Measurements from ENCODE around the gene ZNF775. TPM values are rescaled to one million over a fixed set of nuclear protein-coding genes. Genes with fewer than 3 reads are reported as not detected.

The ZNF775 gene
- total and polyA plus RNA-seq, 12 donors: 1.9 to 4.7 (median 2.9) TPM

DNA sequence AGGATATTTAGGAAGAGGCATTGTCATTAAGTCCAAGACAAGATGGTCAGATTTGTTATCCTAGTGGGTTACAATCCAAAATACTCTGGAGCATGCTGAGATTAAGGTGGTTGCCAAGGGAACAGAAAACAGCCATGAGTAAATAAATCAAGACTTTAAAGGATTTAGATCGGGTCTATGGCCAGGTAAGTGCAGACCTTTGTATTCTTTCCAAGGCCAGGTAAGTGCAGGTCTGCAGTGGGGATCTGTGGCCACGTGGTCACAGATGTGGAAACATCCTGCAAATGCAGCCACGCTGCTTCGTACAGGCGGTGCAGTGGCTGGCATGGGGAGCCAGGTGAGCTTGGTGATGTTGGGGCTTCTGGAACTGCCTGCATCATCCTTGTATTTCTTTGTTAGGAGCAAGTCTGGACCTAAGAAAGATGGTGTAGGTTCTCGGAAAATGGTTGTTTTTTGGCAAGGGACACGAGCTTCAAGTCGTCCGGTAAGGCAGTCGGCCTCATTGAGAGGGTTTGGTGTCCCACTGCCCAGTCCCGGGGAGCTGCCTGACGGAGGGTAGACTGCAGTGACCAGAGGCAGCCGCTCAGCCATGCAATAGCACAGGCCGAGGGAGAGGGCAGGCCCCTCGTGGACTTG lies 21.8 kb downstream of the ZNF775 start:
- DNase-seq: no peak
- WGBS, 2 donors: 90 to 92% methylated on average over 15 of the region's 15 CpGs
- Histone ChIP-seq H3K4me1 (peaks cover 9 to 34% (median 15%) of the 10 kb centered on the region in 9 donors), H3K27me3 (no peaks in the 10 kb centered on the region), H3K4me3 (no peak overlapping the region), H3K27ac (no peak overlapping the region), H3K36me3 (peaks cover 0 to 25% (median 5%) of the 10 kb centered on the region in 9 donors), H3K9me3 (no peaks in the 10 kb centered on the region)
- ATAC-seq: no peak
- intact Hi-C loops (cut with DNase I): no loop called here
- TF ChIP-seq CTCF (IDR thresholded peaks at IDR 0.05): no peak

- Histone ChIP-seq H3K4me3 (no peak overlapping the region), H3K9me3 (no peaks in the 10 kb centered on the region), H3K4me1 (peaks cover 9 to 39% (median 19%) of the 10 kb centered on the region in 9 donors), H3K27ac (no peak overlapping the region), H3K27me3 (no peaks in the 10 kb centered on the region), H3K36me3 (peaks cover 0 to 20% (median 5%) of the 10 kb centered on the region in 9 donors)
- intact Hi-C loops (cut with DNase I): no loop called here
- WGBS, 2 donors: 92 to 97% methylated on average over 1 of the region's 1 CpG
- ATAC-seq (no peak), DNase-seq (no peak)
- no peak for TF ChIP-seq CTCF (IDR thresholded peaks at IDR 0.05)
Measured at GRCh38 chr7:150401424-150401790, 22.3 kb downstream of the ZNF775 start.

DNA sequence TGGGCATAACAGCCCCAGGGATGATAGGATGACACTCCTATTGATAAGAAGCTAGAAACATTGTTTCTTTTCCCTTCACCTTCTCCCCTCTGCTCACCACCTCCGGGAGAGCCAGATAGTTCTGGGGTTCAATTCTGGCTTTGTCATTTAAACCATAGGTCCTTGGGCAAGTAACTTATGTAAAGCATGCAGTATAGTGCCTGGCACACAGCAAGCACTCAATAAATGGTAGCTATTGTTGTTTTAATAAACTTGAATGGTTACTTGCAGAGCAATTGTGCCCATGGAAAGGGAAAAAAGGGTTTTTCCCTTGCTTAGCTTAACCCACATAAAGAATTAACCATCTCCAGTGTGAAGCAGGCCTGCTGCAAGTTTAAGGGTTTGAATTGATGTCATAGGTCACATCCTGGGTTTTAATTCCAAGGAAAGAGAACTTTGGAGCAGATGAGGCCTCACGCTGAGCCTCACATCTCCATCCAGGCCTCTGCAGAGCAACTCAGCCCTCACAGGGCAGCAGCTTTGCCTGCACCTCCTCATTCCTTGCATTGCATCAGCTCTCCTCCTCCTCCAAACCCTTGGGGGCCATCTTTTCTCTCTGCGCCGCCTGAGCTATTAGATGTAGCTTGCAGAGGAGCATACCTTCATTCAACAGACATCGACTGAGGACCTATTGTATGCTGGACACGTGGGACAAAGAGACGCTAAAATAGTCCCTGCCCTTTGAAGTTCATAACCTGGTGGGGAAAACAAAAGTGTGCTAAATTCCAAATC lies 22.9 kb downstream of the ZNF775 start:
- intact Hi-C loops (cut with DNase I): no loop called here
- no peak overlapping the region for H3K4me3 ChIP-seq
- H3K9me3 ChIP-seq: no peaks in the 10 kb centered on the region
- DNase-seq (no peak), ATAC-seq (no peak)
- no peak overlapping the region for H3K27ac ChIP-seq
- TF ChIP-seq CTCF (IDR thresholded peaks at IDR 0.05): no peak
- H3K36me3 ChIP-seq: peaks cover 0 to 15% (median 3%) of the 10 kb centered on the region in 9 donors
- no peaks in the 10 kb centered on the region for H3K27me3 ChIP-seq
- WGBS, 2 donors: 80 to 86% methylated on average over 7 of the region's 7 CpGs
- H3K4me1 ChIP-seq: peaks cover 14 to 45% (median 25%) of the 10 kb centered on the region in 9 donors

DNA sequence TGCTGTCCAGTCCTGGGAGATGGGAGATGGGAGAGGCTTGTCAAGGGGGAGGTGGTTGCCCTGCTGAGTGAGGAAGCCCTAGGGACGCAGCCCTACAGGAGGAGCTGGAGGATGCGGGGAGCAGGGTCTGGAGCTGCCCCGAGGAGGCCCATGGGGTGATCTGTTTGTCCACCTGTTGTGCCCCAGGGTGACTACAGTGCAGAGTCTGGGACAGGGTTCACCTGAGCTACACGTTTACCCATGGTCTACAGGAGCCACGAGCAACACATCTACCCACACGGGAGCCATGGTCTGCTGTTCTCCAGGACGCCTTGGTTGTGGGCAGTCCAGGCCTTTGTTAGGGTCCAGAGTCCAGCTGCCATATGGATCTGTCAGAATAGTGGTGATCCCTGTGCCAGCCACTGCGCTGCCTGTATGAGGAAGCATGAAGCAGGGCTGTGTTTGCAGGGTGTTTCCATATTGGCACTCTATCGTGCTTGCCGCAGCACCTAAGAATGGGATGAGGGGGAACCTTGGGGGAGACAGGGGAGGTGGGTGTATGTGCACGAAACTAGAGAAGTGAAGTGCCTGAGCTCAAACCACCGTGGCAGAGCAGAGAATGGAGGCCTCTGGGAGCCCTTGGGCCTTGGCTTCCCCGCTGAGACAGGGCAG lies 23.7 kb downstream of the ZNF775 start:
- ATAC-seq (no peak), DNase-seq (no peak)
- 91 to 92% methylated on average over 13 of the region's 13 CpGs for WGBS, 2 donors
- peaks cover 14 to 50% (median 27%) of the 10 kb centered on the region in 9 donors for H3K4me1 ChIP-seq
- H3K36me3 ChIP-seq: peaks cover 0 to 10% (median 3%) of the 10 kb centered on the region in 9 donors
- H3K4me3 ChIP-seq: no peak overlapping the region
- H3K27ac ChIP-seq: no peak overlapping the region
- H3K27me3 ChIP-seq: no peaks in the 10 kb centered on the region
- TF ChIP-seq CTCF (IDR thresholded peaks at IDR 0.05): no peak
- no peaks in the 10 kb centered on the region for H3K9me3 ChIP-seq
- intact Hi-C loops (cut with DNase I): no loop called here
